Ecto neural progenitor cell (in vitro differentiated cells): ENCODE data around the gene FGGY.

ENCODE experiments used
- DNase-seq: peaks from one replicate; pipeline ENCODE4 v3.0.0-alpha.2; 2018; ENCODE audit warnings: low spot score

FGGY gene

DNA sequence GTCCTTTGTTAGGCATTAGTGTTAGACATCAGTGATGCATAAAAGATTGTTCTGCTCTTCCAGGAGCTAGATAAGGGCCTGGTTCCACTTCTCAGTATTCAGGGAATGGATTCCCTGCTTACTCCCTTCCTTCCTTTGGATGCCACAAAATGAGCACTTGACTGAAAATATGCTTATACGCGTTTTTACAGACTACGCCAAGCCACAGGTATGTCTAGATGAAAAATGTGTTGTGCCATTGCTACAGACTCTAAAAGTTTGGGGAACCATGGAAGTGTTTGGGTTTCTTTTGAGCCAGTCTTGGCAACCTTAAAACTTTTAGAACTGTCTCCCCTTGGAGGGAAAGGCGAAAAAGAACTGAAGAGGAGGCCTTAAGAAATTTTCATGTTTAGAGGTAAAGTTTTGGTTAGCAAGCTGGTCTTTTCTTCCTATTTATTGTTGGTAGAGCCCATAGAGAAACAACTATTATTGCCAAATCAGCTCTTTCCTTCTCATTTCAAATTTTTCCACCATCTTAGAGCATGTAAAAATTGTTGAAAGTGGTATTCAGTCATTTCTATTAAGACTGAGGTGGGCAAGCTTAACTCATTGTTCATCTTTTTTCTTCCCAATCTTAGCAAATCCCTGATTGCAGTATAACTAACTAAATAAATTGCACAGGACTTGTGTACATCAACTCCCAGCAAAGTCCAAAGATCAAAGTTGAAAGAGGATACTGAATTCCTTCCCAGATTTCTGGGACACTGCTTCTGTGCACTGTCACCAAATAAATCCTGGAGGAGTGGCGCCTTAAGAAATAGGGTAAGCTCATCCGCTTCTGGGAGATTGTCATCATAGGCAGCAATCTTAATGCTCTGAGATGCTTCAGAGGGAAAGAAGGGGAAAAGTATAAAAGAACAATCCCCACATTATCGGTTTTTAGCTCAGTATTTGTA, 18.9 kb downstream of the FGGY start:
- DNase-seq, result no peak

- DNase-seq, result no peak
Observed at GRCh38 chr1:59316497-59317128, 19.7 kb downstream of the FGGY start.

DNA sequence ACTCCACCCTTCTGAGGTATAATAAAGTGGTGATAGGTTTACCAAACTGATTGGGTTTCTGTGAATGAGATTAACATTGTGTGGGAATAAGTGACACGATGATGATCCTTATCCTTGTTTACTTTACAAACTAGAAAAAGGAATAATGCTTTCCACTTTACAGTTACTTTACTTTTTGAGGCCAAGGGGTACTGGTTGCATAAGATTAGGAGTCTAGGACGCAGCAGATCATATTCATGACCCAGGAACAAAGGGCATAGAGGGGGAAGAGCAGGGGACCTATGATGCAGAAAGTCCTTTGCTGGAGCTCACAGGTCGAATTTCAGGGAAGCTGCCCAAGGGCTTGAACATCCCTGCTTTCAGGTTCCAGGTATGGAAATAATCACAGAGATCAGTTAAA, 20.4 kb downstream of the FGGY start:
- DNase-seq, result no peak

- DNase-seq, result no peak
Observed at GRCh38 chr1:59317780-59318179, 20.9 kb downstream of the FGGY start.

DNA sequence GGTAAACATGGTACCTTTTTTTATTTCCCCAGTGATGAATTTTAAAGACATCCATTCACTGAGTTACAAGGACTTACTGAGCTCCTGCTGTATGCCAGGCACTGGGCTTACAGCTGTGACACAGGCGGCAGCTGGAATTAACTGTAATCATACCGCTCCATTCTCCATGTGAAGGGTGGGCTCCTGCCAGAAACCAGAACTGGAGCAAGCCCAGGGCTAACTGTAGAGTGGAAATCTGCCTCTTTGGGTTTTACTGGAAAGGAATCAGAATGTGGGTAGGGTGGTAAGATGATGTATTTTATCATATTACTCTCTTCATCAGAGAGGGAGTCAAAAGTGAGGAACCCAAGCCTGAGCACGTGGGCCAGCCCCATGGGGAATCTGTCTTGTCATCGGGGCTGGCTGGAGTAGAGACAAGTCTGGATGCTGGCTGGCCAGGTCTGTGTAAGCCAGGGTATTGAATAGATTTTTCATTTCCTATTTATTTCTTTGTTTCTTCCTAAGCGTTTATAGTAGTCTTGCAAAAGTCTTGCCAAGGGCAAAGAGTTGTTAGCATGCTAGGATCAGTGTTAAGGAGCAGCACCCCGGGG, 21.5 kb downstream of the FGGY start:
- no peak for DNase-seq

GRCh38 chr1:59322394-59322793, 25.5 kb downstream of the FGGY start:
- no peak for DNase-seq

DNA sequence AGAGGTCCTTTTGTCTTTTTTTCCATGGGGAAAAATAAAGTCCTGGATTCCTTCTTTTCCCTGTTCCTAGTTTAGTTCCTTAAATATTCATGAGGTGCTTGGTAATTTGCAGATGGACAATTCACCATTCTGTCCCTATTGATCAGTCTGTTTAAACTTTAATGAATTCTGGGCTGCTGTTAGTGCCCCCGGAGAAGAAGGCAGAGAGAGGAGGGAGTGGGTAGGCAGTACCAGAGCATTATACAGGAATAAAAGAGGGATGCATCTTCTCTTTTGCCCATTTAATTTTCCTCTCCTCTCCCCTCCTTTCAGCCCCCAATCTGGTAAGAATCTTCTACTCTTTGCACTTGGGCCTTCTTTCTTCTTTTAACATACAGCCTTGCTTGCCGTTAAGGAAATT, 25.9 kb downstream of the FGGY start:
- no peak for DNase-seq

- no peak for DNase-seq
Observed at GRCh38 chr1:59323879-59324278, 27.0 kb downstream of the FGGY start.

GRCh38 chr1:59328353-59328752, 31.5 kb downstream of the FGGY start:
- no peak for DNase-seq

GRCh38 chr1:59329412-59330053, 32.6 kb downstream of the FGGY start:
- DNase-seq, result no peak

DNA sequence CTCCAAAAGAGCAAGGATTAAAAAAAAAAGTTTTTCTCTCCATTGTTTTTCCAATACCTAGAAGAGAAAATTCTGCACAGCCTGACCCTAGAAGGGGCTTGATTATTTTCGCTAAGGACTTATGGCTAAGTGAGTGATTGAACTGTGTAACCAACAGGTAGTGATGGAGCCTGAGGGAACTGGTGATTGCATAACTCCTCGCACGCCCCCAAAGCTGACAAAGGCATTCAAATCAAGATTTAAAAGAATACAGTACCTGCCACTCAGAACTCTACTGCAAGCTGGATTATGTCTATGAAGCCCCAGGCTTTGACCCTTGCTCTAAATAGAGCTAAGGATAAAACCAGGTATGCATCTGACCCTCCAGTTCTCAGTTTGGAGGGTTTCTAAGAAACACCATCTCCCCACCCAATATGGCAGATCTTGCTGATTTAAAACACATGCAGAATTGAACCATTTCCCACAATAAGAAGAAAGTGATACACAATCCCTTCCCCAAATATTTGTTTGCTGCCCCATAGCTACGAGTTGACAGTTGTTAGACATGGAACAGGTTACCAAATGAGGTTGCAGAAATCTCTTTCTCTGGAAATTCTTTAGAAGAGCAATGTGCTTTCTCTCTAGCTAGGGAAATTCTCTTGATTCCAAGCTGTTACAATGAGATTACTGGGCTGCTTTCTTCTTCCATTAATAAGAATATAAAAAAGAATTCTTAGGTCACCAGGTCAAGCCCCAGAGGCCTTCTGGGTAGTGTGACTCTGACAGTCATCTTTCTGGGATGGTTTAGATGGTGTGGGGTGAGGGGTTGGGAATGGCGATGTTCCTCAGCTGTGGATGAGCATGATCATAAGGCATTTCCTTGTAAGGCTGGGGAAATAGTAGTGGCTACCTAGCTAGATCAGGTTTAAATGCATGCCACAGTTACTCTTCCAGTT, 35.1 kb downstream of the FGGY start:
- DNase-seq, result no peak

- DNase-seq, result no peak
Observed at GRCh38 chr1:59332983-59333382, 36.1 kb downstream of the FGGY start.

DNA sequence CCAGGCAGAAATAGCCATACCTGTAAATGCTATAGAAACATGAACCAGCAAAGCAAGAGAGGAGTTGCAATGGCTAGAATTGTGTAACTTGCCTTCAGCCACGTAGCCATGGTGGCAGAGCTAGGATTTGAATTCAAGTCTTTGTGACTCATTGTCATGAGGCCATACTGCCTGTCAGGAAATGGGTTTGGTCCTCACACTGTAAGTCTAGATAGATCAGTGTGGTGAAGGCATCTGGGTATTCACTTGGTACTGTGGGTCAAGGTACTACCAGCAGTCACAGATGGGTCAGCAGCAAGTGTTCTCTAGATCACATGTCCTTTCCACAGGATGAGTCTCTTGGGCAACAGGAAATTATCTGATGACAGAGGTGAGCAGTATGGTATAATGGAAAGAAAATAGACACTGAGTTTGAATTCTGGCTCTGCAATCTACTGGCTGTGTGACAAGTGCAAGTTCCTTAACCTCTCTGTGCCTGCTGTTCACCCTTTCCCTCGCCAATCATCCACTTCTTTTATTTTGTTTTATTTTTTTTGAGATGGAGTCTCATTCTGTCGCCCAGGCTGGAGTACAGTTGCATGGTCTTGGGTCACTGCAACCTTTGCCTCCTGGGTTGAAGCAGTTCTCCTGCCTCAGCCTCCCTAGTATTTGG, 36.9 kb downstream of the FGGY start:
- no peak for DNase-seq

GRCh38 chr1:59340411-59341307, 43.8 kb downstream of the FGGY start:
- DNase-seq, result no peak

GRCh38 chr1:59342801-59343575, 46.1 kb downstream of the FGGY start:
- DNase-seq, result no peak

DNA sequence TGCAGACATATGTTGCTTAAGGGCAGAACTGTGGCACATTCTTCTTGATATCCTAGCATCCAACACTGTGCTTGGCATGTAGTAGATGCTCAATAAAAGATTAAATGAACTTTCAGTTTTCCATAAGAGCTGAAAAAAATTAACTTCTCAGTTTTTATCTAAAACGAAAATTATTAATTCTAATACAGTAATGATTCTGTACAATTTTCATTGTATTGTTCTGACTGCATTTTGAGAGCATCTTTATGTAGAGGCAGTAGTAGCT, 46.6 kb downstream of the FGGY start:
- DNase-seq, result no peak

DNA sequence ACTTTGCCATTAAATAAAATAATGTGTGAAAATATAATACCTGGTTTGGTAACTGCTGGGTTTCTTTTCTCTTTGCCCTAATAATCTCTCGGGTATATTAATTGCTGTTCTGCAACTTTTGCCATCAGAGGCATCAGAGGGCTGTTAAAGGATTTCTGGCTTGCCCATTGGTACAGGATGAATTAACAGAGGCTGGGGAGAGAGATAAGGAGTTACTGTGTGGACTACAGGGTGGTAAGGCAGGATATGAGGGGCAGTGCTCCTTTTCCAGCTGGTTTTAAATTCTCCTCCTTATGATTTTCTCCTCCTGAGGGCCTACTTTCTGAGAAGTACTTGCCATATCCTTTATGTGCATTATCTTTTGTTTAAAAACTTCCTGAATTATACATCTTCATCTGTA, 48.3 kb downstream of the FGGY start:
- no peak for DNase-seq

DNA sequence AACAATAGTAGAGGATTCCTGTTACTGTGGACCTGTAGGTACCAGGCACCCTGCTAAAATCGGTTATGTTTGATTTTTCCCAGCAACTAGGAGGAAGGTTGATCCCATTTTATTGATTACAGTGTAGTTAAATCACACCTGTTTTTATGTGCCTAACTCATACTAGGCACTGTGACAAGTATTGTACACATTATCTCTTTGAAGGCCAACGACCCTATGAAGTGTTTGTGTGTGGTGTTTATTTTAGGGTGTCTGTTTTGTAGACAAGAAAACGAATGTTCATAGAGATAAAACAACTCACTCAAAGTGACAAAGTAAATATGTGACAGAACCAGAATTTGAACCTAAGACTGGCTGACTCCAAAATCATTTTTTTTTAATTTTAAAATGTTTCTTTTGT, 49.5 kb downstream of the FGGY start:
- no peak for DNase-seq

- no peak for DNase-seq
Observed at GRCh38 chr1:59349101-59349500, 52.2 kb downstream of the FGGY start.
